OCI-LY3 (cell line): ENCODE data around the gene ABHD5.
"Not testable (repeated sequence)": the region's sequence is repeated elsewhere in the genome, so short reads cannot be mapped to it uniquely, and the experiment has no call there.

ENCODE experiments used
- CTCF ChIP-seq: fragments of 200-600, 300-600 bp; sonication (generic); IDR thresholded peaks from 2 replicates; pipeline ENCODE4 v1.5.1; 2014; ENCODE audit warnings: antibody characterized with exemption, low read length, low read depth
- EZH2phosphoT487 ChIP-seq: fragments of 200-600 bp; shearing (Covaris generic); IDR thresholded peaks from 2 replicates; pipeline ENCODE4 v1.6.1; 2018; ENCODE audit warnings: antibody characterized with exemption, mixed run types, low read depth

- TF ChIP-seq CTCF, EZH2phosphoT487: not testable (repeated sequence)
Observed at GRCh38 chr3:43680857-43681256, 9.9 kb upstream of the ABHD5 start.
